22Rv1 (cell line): ENCODE data around the gene CEP76.
A peak's percentile ranks its signal among the peaks of the same experiment; 100 is the strongest.

ENCODE experiments used
- CTCF ChIP-seq: fragments of 450-650 bp; IDR thresholded peaks from 2 replicates; pipeline ENCODE4 v1.5.1; 2017; ENCODE audit warnings: mild to moderate bottlenecking
- ZFX ChIP-seq: fragments of 450-650 bp; IDR thresholded peaks from 2 replicates; pipeline ENCODE4 v1.6.1; 2017; ENCODE audit warnings: antibody characterized with exemption, borderline replicate concordance

- TF ChIP-seq CTCF (peak; percentile 25; the same call in 1 of the 2 replicates), ZFX (no peak)
Observed at GRCh38 chr18:12657684-12658425, 44.7 kb downstream of the CEP76 start, which contains the start of gene SPIRE1.
